ENCODE measurements around the gene TSPEAR. TPM values are rescaled to one million over a fixed set of nuclear protein-coding genes. Genes with fewer than 3 reads are reported as not detected.
"Not testable (repeated sequence)": the region's sequence is repeated elsewhere in the genome, so short reads cannot be mapped to it uniquely, and the experiment has no call there.

Gene TSPEAR
- total RNA-seq, 1 experiment from 2014 or later = 0.32 TPM

DNA sequence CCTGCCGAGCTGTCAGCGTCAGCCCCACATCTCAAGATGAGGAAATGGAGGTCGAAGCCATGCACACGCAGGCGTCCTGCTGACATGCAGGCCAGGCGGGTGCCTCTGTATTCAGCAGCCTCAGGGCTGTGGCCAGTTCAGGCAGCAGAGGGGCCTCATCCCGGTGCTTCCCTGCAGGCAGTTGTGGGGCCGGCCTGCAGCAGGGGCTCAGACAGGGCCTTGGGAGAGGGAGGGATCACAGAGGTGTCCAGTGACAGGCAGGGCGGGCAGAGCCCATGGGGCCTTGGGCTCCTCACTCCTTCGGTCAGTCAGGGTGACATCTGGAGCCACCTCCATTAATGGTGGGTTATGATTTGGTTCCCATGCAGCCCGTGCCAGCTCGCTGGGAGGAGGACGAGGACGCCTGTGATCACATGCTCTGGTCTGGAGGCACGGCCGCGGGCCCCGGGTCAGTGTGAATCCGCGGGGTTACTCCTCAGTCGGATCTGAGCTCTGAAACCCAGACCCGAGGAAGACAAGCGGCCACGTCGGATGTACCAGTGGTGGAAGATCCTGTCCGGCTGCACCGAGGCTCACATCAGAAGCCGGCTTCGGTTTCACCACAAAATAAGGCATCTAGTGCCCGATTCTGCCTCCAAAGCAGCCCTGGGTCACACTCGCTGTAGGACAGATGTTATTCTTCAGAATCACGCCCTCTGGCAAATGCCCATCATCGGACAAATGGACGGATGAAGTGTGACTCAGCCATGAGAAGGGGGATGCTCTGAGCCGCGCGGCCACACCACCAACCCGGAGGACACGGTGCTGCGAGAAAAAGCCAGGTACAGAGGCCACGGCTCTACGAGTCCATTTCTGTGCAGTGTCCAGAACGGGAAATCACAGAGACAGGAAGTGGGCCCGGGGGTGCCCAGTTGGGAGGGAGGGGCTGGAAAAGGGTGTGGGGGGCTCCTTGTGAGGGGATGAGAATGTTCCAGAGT is 204.8 kb downstream of the TSPEAR start:
- TF ChIP-seq CTCF (IDR thresholded peaks at IDR 0.05; ENCODE audit: insufficient read depth in 1 of 2, low read depth in 1 of 2, low read length in 1 of 2, severe bottlenecking in 1 of 2, unreplicated experiment in 1 of 2) = no peak
- Mint-ChIP-seq H3K36me3 (ENCODE audit: insufficient read depth, unreplicated experiment) (no peaks in the 10 kb centered on the region), H3K4me3 (ENCODE audit: unreplicated experiment) (no peak overlapping the region), H3K9me3 (ENCODE audit: unreplicated experiment) (no peaks in the 10 kb centered on the region), H3K27me3 (ENCODE audit: insufficient read depth, unreplicated experiment) (no peaks in the 10 kb centered on the region), H3K4me1 (ENCODE audit: low read depth, unreplicated experiment) (no peaks in the 10 kb centered on the region), H3K27ac (ENCODE audit: unreplicated experiment) (no peak overlapping the region)
- DNase-seq = no peak
- ChIA-PET CTCF (interaction anchor here (0.8 to 1.2 kb wide), 2 partner anchors 236 to 286 kb away, joined by 3 to 5 read pairs; no protein-coding TSS in a partner anchor), POLR2A (interaction anchor here (0.6 kb wide), 1 partner anchor 287 kb away, joined by 3 read pairs; no protein-coding TSS in a partner anchor)
- intact Hi-C loops (cut with micrococcal nuclease; ENCODE audit: unreplicated experiment) = no loop called here
- Histone ChIP-seq H3K36me3 (ENCODE audit: control insufficient read depth, insufficient read depth, low read length) (no peaks in the 10 kb centered on the region), H3K9me3 (no peaks in the 10 kb centered on the region), H3K27me3 (replicated peaks; ENCODE audit: control insufficient read depth, insufficient read depth, low read length) (no peaks in the 10 kb centered on the region), H3K4me1 (peaks cover 9% of the 10 kb centered on the region), H3K4me3 (ENCODE audit: low read depth, low read length) (no peak overlapping the region)
- BruUV-seq (replicated peaks) = no TSS peak

DNA sequence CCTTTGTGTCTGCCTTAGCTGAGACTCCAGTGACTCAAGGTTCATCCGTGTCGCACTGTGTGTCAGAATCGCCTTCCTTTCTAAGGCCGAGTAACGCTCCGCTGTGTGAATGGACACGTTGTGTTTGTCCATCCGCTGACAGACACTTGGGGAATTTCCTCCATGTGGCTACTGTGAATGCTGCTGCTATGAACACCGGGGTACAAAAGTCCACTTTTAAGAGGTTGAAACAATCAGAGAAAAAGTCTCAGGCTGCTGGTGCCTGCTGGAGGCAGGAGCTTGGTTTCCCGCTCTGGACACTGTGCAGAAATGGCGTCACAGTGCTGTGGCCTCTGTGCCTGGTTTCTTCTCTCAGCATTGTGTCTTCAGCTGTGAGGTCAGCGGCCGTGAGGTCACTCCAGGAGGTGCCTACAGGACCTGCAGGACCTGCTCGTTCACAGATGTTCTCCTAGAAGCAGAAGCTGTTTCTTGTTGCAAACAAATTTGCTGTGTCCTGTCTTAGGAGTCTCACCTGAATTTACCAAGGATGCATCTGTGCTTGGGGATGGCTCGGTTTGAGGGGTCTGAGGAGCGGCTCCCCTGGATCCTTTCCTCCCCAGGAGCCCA is 205.6 kb downstream of the TSPEAR start:
- POLR2A ChIA-PET = interaction anchor here (0.6 kb wide), 1 partner anchor 288 kb away, joined by 3 read pairs; no protein-coding TSS in a partner anchor
- CTCF ChIA-PET = interaction anchor here (0.6 to 1.2 kb wide), 4 partner anchors 235 to 409 kb away, joined by 3 to 5 read pairs (median 4); no protein-coding TSS in a partner anchor
- BruUV-seq (replicated peaks) = no TSS peak
- Mint-ChIP-seq H3K4me1 (ENCODE audit: low read depth, unreplicated experiment) (no peaks in the 10 kb centered on the region), H3K36me3 (ENCODE audit: insufficient read depth, unreplicated experiment) (no peaks in the 10 kb centered on the region), H3K9me3 (ENCODE audit: unreplicated experiment) (no peaks in the 10 kb centered on the region), H3K4me3 (ENCODE audit: unreplicated experiment) (no peak overlapping the region), H3K27ac (ENCODE audit: unreplicated experiment) (peak overlapping the region; percentile 35), H3K27me3 (ENCODE audit: insufficient read depth, unreplicated experiment) (no peaks in the 10 kb centered on the region)
- peak; percentile 35 to 64 for DNase-seq
- intact Hi-C loops (cut with micrococcal nuclease; ENCODE audit: unreplicated experiment) = no loop called here
- Histone ChIP-seq H3K4me1 (peaks cover 9% of the 10 kb centered on the region), H3K36me3 (ENCODE audit: control insufficient read depth, insufficient read depth, low read length) (no peaks in the 10 kb centered on the region), H3K4me3 (ENCODE audit: low read depth, low read length) (no peak overlapping the region), H3K9me3 (no peaks in the 10 kb centered on the region), H3K27me3 (replicated peaks; ENCODE audit: control insufficient read depth, insufficient read depth, low read length) (no peaks in the 10 kb centered on the region)
- TF ChIP-seq CTCF (IDR thresholded peaks at IDR 0.05; ENCODE audit: insufficient read depth in 1 of 2, low read depth in 1 of 2, low read length in 1 of 2, severe bottlenecking in 1 of 2, unreplicated experiment in 1 of 2) = no peak

- POLR2A ChIA-PET = no interaction called here
- Histone ChIP-seq H3K4me1 (peaks cover 9% of the 10 kb centered on the region), H3K27me3 (replicated peaks; ENCODE audit: control insufficient read depth, insufficient read depth, low read length) (no peaks in the 10 kb centered on the region), H3K9me3 (no peaks in the 10 kb centered on the region), H3K4me3 (ENCODE audit: low read depth, low read length) (no peak overlapping the region), H3K36me3 (ENCODE audit: control insufficient read depth, insufficient read depth, low read length) (no peaks in the 10 kb centered on the region)
- no peaks in the 10 kb centered on the region for H3K9me3 Mint-ChIP-seq (ENCODE audit: unreplicated experiment)
- H3K27me3 Mint-ChIP-seq (ENCODE audit: insufficient read depth, unreplicated experiment) = no peaks in the 10 kb centered on the region
- CTCF ChIA-PET = no interaction called here
- no TSS peak for BruUV-seq (replicated peaks)
- intact Hi-C loops (cut with micrococcal nuclease; ENCODE audit: unreplicated experiment) = no loop called here
- no peak overlapping the region for H3K4me3 Mint-ChIP-seq (ENCODE audit: unreplicated experiment)
- no peak for TF ChIP-seq CTCF (IDR thresholded peaks at IDR 0.05; ENCODE audit: insufficient read depth in 1 of 2, low read depth in 1 of 2, low read length in 1 of 2, severe bottlenecking in 1 of 2, unreplicated experiment in 1 of 2)
- no peaks in the 10 kb centered on the region for H3K4me1 Mint-ChIP-seq (ENCODE audit: low read depth, unreplicated experiment)
- DNase-seq = no peak
- H3K27ac Mint-ChIP-seq (ENCODE audit: unreplicated experiment) = no peak overlapping the region
- no peaks in the 10 kb centered on the region for H3K36me3 Mint-ChIP-seq (ENCODE audit: insufficient read depth, unreplicated experiment)
Measured at GRCh38 chr21:44503901-44504399, 207.4 kb downstream of the TSPEAR start.

DNA sequence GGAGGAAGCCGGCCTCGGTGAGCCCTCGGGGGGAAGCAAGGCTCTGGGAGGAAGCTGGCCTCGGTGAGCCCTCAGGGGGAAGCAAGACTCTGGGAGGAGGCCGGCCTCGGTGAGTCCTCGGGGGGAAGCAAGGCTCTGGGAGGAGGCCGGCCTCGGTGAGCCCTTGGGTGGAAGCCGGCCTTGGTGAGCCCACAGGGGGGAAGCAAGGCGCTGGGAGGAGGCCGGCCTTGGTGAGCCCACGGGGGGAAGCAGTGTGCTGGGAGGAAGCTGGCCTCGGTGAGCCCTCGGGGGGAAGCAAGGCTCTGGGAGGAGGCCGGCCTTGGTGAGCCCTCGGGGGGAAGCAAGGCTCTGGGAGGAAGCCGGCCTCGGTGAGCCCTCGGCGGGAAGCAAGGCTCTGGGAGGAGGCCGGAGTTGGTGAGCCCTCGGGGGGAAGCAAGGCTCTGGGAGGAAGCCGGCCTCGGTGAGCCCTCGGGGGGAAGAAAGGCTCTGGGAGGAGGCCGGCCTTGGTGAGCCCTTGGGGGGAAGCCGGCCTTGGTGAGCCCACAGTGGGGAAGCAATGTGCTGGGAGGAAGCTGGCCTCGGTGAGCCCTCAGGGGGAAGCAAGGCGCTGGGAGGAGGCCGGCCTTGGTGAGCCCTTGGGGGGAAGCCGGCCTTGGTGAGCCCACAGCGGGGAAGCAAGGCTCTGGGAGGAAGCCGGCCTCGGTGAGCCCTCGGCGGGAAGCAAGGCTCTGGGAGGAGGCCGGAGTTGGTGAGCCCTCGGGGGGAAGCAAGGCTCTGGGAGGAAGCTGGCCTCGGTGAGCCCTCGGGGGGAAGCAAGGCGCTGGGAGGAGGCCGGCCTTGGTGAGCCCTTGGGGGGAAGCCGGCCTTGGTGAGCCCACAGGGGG is 208.1 kb downstream of the TSPEAR start:
- H3K36me3 Mint-ChIP-seq (ENCODE audit: insufficient read depth, unreplicated experiment); H3K4me1 Mint-ChIP-seq (ENCODE audit: low read depth, unreplicated experiment); H3K27me3 ChIP-seq (replicated peaks; ENCODE audit: control insufficient read depth, insufficient read depth, low read length); CTCF ChIA-PET; DNase-seq; POLR2A ChIA-PET; H3K9me3 Mint-ChIP-seq (ENCODE audit: unreplicated experiment); H3K27ac Mint-ChIP-seq (ENCODE audit: unreplicated experiment); BruUV-seq (replicated peaks); H3K9me3 ChIP-seq; H3K4me1 ChIP-seq; H3K27me3 Mint-ChIP-seq (ENCODE audit: insufficient read depth, unreplicated experiment); H3K4me3 Mint-ChIP-seq (ENCODE audit: unreplicated experiment); intact Hi-C loops (cut with micrococcal nuclease; ENCODE audit: unreplicated experiment); H3K36me3 ChIP-seq (ENCODE audit: control insufficient read depth, insufficient read depth, low read length); H3K4me3 ChIP-seq (ENCODE audit: low read depth, low read length): not testable (repeated sequence)

All from Caco-2 (cell line).